AG09309 (cell line): Measurements from ENCODE around the gene NKD2.

ENCODE experiments used
- DNase-seq: peaks from one replicate; pipeline ENCODE4 v3.0.0-alpha.2; 2010; ENCODE audit warnings: low read depth
- H3K4me3 ChIP-seq: 2 replicates; pipeline ENCODE4 v1.5.1; 2011; ENCODE audit warnings: mild to moderate bottlenecking, low read depth, low read length, moderate library complexity; ENCODE audit not compliant: control insufficient read depth
- TF ChIP-seq, protein P1 (sequence below): IDR thresholded peaks from 2 replicates; pipeline ENCODE4 v1.5.1; 2011; ENCODE audit warnings: mild to moderate bottlenecking, low read depth, low read length, inconsistent platforms; ENCODE audit not compliant: insufficient read depth, control insufficient read depth; ENCODE audit errors: missing control alignments

Gene NKD2

DNA sequence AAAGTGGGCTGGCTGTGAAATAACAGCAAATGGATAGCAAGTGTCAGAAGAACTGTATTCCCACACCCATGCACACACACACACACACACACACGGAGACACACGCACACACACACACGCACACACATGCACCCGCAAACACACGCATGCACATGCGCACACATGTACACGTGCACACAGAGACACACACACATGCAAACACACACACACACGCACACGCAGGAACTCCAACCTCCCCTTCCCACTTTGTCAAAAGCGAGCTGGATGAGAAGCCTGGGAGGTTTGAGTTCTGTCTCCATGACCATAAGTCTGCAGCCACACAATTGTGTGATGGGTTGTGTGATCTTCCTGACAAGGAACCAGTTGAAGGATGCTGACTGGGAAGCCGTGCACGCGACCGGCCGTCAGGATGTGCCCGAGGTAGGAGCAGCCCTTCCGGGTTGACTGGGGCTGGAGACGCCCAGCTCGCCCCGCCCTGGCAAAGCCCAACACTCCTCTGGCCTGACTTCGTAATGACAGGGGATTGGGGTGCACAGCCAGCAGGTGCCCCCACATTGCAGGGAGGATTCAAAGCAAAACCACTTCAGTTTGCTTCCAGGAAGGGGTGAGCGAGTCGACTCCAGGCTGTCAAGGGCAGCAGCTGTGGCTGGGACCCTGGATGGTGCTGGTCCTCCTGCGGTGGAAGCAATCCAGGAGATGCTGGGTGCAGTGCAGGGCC lies 29.3 kb upstream of the NKD2 start:
- DNase-seq: no peak
- H3K4me3 ChIP-seq: no peak overlapping the region
- TF ChIP-seq, protein P1, sequence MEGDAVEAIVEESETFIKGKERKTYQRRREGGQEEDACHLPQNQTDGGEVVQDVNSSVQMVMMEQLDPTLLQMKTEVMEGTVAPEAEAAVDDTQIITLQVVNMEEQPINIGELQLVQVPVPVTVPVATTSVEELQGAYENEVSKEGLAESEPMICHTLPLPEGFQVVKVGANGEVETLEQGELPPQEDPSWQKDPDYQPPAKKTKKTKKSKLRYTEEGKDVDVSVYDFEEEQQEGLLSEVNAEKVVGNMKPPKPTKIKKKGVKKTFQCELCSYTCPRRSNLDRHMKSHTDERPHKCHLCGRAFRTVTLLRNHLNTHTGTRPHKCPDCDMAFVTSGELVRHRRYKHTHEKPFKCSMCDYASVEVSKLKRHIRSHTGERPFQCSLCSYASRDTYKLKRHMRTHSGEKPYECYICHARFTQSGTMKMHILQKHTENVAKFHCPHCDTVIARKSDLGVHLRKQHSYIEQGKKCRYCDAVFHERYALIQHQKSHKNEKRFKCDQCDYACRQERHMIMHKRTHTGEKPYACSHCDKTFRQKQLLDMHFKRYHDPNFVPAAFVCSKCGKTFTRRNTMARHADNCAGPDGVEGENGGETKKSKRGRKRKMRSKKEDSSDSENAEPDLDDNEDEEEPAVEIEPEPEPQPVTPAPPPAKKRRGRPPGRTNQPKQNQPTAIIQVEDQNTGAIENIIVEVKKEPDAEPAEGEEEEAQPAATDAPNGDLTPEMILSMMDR: no peak

DNA sequence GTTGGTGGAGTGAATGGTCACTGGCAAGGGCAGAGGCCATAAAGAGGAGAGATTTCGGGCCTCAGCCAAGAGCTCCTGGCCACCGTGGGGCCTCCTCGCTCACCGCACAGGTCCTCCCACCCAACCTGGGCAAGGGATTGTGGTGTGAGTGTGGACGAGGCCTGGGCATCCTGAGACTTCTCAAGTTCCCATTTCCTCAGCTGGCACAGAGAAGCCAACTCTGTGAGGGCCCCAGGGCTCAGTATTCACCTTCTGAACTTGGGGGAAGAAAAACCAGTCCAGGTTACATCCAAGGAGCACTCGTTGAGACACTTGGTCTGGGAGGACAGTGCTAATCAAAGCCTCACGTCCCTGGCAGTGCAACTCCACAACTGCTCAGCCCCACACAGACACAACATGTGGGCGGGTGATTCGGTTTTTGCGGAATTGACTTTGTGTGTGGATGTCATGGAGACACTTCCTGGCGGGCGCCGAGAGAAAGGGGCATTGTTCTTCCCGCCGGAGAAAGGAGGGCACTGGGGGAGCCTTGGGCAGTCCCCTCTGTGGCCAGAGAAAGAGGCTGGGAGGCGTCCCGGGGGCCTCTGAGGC lies 28.5 kb upstream of the NKD2 start:
- TF ChIP-seq, protein P1: no peak
- no peak for DNase-seq
- peak overlapping the region; percentile 7; the same call in 1 of the 2 replicates for H3K4me3 ChIP-seq

DNA sequence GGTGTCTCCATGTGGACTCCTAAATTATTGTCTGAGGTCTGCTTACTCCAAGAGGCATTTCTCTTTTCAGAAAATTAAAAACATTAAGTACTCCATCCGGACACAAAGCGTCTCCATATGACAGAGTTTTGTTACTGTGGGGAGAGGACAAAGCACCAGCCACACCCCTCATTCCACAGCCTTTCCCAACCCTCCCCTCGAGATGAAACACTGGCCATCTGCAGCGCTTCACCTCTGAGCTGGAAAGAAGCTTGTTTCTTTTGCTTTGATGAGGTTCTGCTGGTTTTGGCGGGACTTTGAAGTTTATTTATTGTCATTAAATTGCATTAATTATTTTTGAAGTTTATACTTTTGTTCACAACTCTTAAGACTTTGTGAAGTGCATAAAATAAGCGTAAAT lies 27.6 kb upstream of the NKD2 start:
- TF ChIP-seq, protein P1: no peak
- no peak overlapping the region for H3K4me3 ChIP-seq
- DNase-seq: no peak

DNA sequence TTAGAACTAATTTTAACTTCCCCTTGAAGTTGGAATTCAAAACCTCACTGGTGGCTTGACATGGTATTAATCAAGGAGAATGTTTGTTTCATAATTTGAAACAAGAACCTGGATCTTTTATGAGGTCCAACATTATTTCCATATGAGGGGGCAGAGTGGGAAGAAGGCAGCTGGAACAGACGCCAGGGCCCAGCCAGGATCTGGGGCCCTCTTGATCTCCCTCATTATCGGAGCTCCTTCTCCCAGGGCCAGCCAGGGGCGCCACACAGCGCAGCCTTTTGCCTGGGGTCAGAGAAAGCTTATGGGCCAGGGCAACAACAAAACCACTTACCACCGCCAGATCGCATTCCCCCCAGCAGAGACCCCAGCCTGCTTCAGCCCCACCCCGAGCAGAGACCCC lies 27.1 kb upstream of the NKD2 start:
- no peak for DNase-seq
- TF ChIP-seq, protein P1: no peak
- H3K4me3 ChIP-seq: no peak overlapping the region

DNA sequence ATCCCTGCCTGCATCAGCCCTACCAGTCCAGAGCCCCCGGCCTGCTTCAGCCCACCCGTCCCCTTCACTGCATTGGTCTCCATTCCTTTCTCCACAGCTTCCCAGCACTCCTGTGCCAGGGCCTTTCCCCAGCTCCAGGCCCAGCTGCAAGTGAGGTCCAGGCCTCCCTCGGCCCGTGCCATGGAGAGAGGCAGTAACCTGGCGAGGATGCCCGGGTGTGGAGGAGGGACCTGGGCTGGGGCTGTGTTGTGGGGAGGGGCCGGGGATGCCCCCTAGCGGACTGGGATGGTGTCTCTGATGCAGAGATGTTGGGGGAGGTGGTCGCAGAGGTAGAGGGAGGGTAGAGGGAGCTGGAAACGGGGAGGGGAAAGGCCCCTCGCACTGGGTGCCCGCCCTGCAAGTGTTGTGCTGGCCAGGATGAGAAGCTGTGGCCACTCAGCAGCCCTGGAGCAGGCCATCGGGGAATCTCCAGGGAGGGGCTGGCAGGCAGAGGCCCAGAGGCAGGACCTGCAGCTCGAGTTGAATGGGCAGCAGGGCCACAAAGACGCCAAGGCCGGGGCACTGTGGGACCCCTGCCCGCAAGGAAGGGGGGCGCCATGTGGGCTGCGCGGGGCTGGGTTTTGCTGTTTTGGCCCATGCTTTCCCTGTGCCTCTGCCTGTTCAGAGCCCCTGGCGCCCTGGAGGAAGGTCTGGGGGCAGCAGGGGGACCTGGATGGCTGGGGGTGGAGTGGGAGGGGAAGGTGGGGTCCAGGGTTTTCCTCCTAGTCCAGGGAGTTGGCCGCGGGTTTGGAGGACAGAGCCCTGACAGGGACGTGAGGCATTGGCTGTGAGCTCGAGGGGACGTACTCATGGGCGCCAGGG lies 26.0 kb upstream of the NKD2 start:
- DNase-seq: no peak
- TF ChIP-seq, protein P1: peak; percentile 46
- no peak overlapping the region for H3K4me3 ChIP-seq

DNA sequence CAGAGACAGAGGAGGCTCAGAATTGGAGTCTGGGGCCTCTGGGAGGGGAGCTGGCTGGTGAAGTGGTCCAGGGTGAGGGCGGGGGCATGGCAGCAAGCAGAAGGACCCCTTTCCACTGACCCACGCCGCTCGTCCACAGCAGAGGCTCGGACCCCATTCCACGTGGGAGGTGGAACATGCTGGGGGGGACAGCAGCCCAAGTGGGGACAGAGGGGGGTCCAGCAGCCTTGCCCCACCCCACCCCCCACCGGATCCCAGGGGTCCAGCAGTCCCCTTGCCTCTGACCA lies 25.4 kb upstream of the NKD2 start:
- DNase-seq: no peak
- no peak overlapping the region for H3K4me3 ChIP-seq
- TF ChIP-seq, protein P1: no peak
